Mesothelial cell of epicardium (in vitro differentiated cells): ENCODE measurements around the gene CLIP4. TPM values are rescaled to one million over a fixed set of nuclear protein-coding genes. Genes with fewer than 3 reads are reported as not detected.

Experiments used
- DNase-seq, 2 experiments: peaks; one replicate each; pipeline ENCODE4 v3.0.0; 2021; ENCODE audit warnings: low spot score in 2 of 2; ENCODE audit not compliant: unreplicated experiment in 2 of 2
- H3K27ac Mint-ChIP-seq: 2 replicates; pipeline ENCODE4 v1.8.0; 2021; ENCODE audit warnings: mixed read lengths
- H3K27me3 Mint-ChIP-seq: 2 replicates; pipeline ENCODE4 v1.8.0; 2021; ENCODE audit warnings: low read depth, mixed read lengths
- H3K36me3 Mint-ChIP-seq: 2 replicates; pipeline ENCODE4 v1.8.0; 2021; ENCODE audit warnings: mixed read lengths
- H3K4me1 Mint-ChIP-seq: 2 replicates; pipeline ENCODE4 v1.8.0; 2021; ENCODE audit warnings: mixed read lengths
- H3K4me3 Mint-ChIP-seq: 2 replicates; pipeline ENCODE4 v1.8.0; 2021; ENCODE audit warnings: mild to moderate bottlenecking, moderate library complexity, mixed read lengths
- H3K9me3 Mint-ChIP-seq: 2 replicates; pipeline ENCODE4 v1.8.0; 2021; ENCODE audit warnings: mixed read lengths
- CTCF ChIP-seq: fragments of 200-600 bp; sonication (generic); IDR thresholded peaks from one replicate; pipeline ENCODE4 v1.5.0; 2021; ENCODE audit warnings: antibody characterized with exemption; ENCODE audit not compliant: unreplicated experiment
- total RNA-seq: library from RNA; stranded (reverse); gene quantifications from 3 replicates; pipeline ENCODE4 v1.2.1, GENCODE V29; 2021

Gene CLIP4
- total RNA-seq, 1 donor from 2014 or later: 31.7 TPM

DNA sequence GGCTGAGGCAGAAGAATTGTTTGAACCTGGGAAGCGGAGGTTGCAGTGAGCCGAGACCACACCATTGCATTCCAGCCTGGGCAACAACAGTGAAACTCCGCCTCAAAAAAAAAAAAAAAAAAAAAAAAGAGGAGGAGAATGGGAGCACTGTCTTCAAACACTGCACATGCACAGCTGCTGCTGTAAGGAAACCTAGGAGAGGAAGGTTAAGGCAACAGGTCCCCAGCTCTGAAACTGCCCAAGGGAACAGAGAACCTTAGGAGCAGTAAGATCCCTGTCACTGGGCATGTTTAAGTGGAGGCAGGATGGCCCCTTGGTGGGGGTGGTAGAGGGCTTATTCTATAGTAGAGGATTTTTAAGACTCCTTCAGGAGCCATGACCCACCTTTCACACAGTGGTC is 111.2 kb downstream of the CLIP4 start:
- DNase-seq: no peak
- H3K36me3 Mint-ChIP-seq: no peaks in the 10 kb centered on the region
- H3K9me3 Mint-ChIP-seq: no peaks in the 10 kb centered on the region
- H3K4me1 Mint-ChIP-seq: peaks cover 5% of the 10 kb centered on the region
- H3K4me3 Mint-ChIP-seq: no peak overlapping the region
- H3K27ac Mint-ChIP-seq: no peak overlapping the region
- no peak for TF ChIP-seq CTCF
- H3K27me3 Mint-ChIP-seq: peaks cover 55% of the 10 kb centered on the region

- Mint-ChIP-seq H3K36me3 (no peaks in the 10 kb centered on the region), H3K4me3 (no peak overlapping the region), H3K9me3 (no peaks in the 10 kb centered on the region), H3K4me1 (peaks cover 5% of the 10 kb centered on the region), H3K27me3 (peaks cover 55% of the 10 kb centered on the region), H3K27ac (no peak overlapping the region)
- DNase-seq: no peak
- TF ChIP-seq CTCF: no peak
Observed at GRCh38 chr2:29226808-29227207, 111.6 kb downstream of the CLIP4 start.

DNA sequence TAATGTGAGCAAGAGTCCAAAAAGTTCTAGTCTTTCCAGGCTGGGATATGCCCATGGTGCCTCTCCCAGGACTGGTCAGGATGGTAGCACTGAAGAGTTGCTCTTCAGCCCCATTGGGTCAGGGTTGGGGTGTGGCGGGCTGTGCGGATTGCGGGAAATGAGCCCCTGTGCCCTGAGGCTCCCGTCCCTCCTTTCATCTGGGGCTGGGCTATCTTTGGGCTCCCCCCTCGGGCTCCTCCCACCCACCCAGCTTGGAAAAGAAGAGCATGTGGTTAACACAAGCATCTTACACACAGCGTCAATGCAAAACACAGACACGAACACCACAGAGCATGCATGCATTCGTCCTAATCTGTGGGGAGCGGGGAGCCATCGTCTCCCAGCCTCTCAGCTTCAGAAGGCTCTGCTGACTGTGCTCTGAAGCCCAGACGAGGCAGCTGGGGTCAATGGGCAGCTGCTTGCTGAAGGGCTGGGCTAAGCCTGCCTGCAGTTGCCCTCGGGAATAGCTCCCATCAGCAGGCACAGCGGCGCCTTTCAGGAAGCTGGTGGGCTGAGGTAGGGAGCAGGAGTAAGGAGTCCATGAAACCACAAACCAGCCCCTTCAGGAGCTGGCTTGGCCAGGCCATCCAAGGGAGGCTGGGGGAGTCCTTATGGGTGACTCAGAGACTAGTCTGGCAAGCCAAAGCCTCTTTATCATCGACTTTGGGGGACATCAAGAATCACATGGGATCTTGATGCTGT is 112.9 kb downstream of the CLIP4 start:
- H3K4me1 Mint-ChIP-seq: peaks cover 5% of the 10 kb centered on the region
- no peak overlapping the region for H3K27ac Mint-ChIP-seq
- no peaks in the 10 kb centered on the region for H3K9me3 Mint-ChIP-seq
- H3K36me3 Mint-ChIP-seq: no peaks in the 10 kb centered on the region
- TF ChIP-seq CTCF: no peak
- H3K27me3 Mint-ChIP-seq: peaks cover 48% of the 10 kb centered on the region
- no peak overlapping the region for H3K4me3 Mint-ChIP-seq
- DNase-seq: no peak

- Mint-ChIP-seq H3K9me3 (no peaks in the 10 kb centered on the region), H3K27me3 (peaks cover 45% of the 10 kb centered on the region), H3K27ac (no peak overlapping the region), H3K36me3 (no peaks in the 10 kb centered on the region), H3K4me1 (peaks cover 10% of the 10 kb centered on the region), H3K4me3 (no peak overlapping the region)
- no peak for TF ChIP-seq CTCF
- DNase-seq: no peak
Observed at GRCh38 chr2:29228947-29229346, 113.7 kb downstream of the CLIP4 start.

GRCh38 chr2:29229640-29230039 is 114.4 kb downstream of the CLIP4 start:
- Mint-ChIP-seq H3K4me1 (peaks cover 12% of the 10 kb centered on the region), H3K4me3 (no peak overlapping the region), H3K9me3 (no peaks in the 10 kb centered on the region), H3K27ac (no peak overlapping the region), H3K36me3 (no peaks in the 10 kb centered on the region), H3K27me3 (peaks cover 38% of the 10 kb centered on the region)
- DNase-seq: no peak
- TF ChIP-seq CTCF: no peak

DNA sequence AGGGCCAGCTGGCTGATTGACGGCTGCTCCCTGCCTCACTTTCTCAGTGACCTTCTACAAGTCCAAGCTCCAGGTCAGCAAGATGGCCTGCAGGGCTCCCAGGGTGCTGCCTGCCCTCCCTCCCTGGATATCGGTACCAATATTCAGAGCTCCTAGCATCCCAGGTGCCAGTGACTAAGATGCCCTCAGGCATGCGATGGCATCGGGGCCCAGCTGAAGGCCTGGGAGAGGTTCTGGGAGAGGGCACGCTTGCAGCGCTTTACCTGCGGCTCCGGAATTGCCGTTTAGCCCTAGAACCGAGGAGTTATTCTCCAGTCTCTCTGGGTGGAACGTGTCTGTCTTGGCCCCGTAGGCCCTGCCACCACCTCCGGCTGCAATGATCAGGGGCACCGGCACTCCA is 116.8 kb downstream of the CLIP4 start:
- Mint-ChIP-seq H3K36me3 (no peaks in the 10 kb centered on the region), H3K9me3 (no peaks in the 10 kb centered on the region), H3K4me3 (no peak overlapping the region), H3K27ac (no peak overlapping the region), H3K4me1 (peaks cover 12% of the 10 kb centered on the region), H3K27me3 (peaks cover 25% of the 10 kb centered on the region)
- no peak for TF ChIP-seq CTCF
- DNase-seq: no peak
